ENCODE measurements around the gene FAM187B.

Gene FAM187B

GRCh38 chr19:35261356-35262100 lies 33.0 kb upstream of the FAM187B start:
- H3K4me3 ChIP-seq (ENCODE audit: low read depth, low read length) = no peak overlapping the region
- DNase-seq (ENCODE audit: low read depth) = no peak
- in situ Hi-C loops (cut with HindIII; ENCODE audit: low sequenced_read_pairs) = no loop called here
- no peak for TF ChIP-seq CTCF (IDR thresholded peaks at IDR 0.05; ENCODE audit: low read depth, low read length, missing control alignments)

- no peak for DNase-seq (ENCODE audit: low read depth)
Measured at GRCh38 chr19:35260694-35261304, 32.3 kb upstream of the FAM187B start.

GRCh38 chr19:35257113-35257461 lies 28.5 kb upstream of the FAM187B start:
- H3K4me3 ChIP-seq (ENCODE audit: low read depth, low read length) = no peak overlapping the region
- no peak for DNase-seq (ENCODE audit: low read depth)
- no peak for TF ChIP-seq CTCF (IDR thresholded peaks at IDR 0.05; ENCODE audit: low read depth, low read length, missing control alignments)
- in situ Hi-C loops (cut with HindIII; ENCODE audit: low sequenced_read_pairs) = no loop called here

More at GRCh38 chr19:35260694-35261304, 32.3 kb upstream of the FAM187B start:
- TF ChIP-seq CTCF (IDR thresholded peaks at IDR 0.05; ENCODE audit: low read depth, low read length, missing control alignments) = no peak
- in situ Hi-C loops (cut with HindIII; ENCODE audit: low sequenced_read_pairs) = no loop called here
- no peak overlapping the region for H3K4me3 ChIP-seq (ENCODE audit: low read depth, low read length)

- TF ChIP-seq CTCF (IDR thresholded peaks at IDR 0.05; ENCODE audit: low read depth, low read length, missing control alignments) = no peak
- no peak overlapping the region for H3K4me3 ChIP-seq (ENCODE audit: low read depth, low read length)
- in situ Hi-C loops (cut with HindIII; ENCODE audit: low sequenced_read_pairs) = no loop called here
- DNase-seq (ENCODE audit: low read depth) = no peak
Measured at GRCh38 chr19:35256566-35256965, 28.0 kb upstream of the FAM187B start.

GRCh38 chr19:35254341-35255297 lies 26.1 kb upstream of the FAM187B start:
- DNase-seq (ENCODE audit: low read depth) = no peak

More at GRCh38 chr19:35254341-35255297, 26.1 kb upstream of the FAM187B start:
- TF ChIP-seq CTCF (IDR thresholded peaks at IDR 0.05; ENCODE audit: low read depth, low read length, missing control alignments) = no peak
- in situ Hi-C loops (cut with HindIII; ENCODE audit: low sequenced_read_pairs) = no loop called here
- no peak overlapping the region for H3K4me3 ChIP-seq (ENCODE audit: low read depth, low read length)

All from astrocyte of the cerebellum (primary cell).